ENCODE data around the gene HIVEP3.

GRCh38 chr1:41880950-41881885, 37.5 kb downstream of the HIVEP3 start:
- TF ChIP-seq YY1 (IDR thresholded peaks at IDR 0.05; ENCODE audit: insufficient read depth, insufficient read length) (no peak), SUZ12 (IDR thresholded peaks at IDR 0.05; ENCODE audit: extremely low read depth, insufficient read depth, insufficient read length) (no peak)
